ENCODE data around the gene RAB13. TPM values are rescaled to one million over a fixed set of nuclear protein-coding genes. Genes with fewer than 3 reads are reported as not detected.

RAB13 gene
- total RNA-seq, 1 experiment from 2014 or later, result 122 TPM

DNA sequence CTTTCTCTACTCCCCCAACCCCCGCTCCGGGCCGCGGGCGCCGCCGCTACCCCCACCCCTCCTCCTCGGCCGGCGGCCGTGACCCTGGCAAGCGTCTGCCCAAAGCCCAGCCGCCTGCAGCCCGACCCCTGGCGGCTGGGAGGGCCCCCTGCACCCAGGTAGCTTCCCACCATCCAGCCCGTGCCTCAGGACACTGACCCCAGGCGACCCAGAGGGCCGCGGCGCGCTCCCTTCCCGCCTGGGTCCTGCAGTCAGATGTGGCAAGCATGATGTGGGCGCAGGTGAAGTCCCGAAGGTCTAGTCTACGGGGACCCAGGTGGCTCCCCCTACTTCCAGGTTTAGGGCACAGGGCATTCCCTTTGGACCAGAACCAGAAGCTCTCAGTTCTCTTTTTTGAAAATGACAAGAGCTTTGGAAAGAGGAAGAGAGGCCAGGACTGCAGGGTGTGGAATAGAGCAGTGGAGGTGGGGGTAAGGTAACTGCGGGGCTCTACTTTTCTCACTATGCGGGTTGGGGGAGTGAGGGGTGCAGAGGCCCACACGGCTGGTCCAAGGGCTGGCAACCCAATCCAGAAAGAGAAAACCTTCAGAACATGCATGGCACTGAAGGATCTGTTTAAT lies 39.4 kb downstream of the RAB13 start, which contains the start of gene DENND4B:
Gene DENND4B, minus strand, starts transcription at position 97 of the 620 bp plus-strand sequence. CDS start 2,344 bp downstream, outside the sequence.
- no CpG with 5 or more reads among the region's 28 CpGs for WGBS (ENCODE audit: extremely low coverage, insufficient read length, low lambda C conversion rate)
- Histone ChIP-seq H3T11ph (ENCODE audit: low read length) (no peak within 1 kb of the TSS), H3K9me3 (ENCODE audit: control insufficient read depth, low read depth, low read length) (no peaks in the 10 kb centered on the region), H4K5ac (ENCODE audit: insufficient read length, low read depth, low read length) (no peak within 1 kb of the TSS), H3K14ac (ENCODE audit: insufficient read depth, low read length) (peak within 1 kb of the TSS; percentile 75), H3K23me2 (ENCODE audit: insufficient read length, low read depth, low read length, poor library complexity, severe bottlenecking) (peaks cover 5% of the 10 kb centered on the region), H3K56ac (ENCODE audit: insufficient read length, low read depth, low read length) (no peak within 1 kb of the TSS), H2BK15ac (ENCODE audit: low read depth, low read length) (no peak within 1 kb of the TSS), H2AK5ac (ENCODE audit: insufficient read length, low read length) (no peak within 1 kb of the TSS), H3K4me2 (ENCODE audit: insufficient read depth, insufficient read length, low read length) (peak within 1 kb of the TSS; percentile 52), H3K23ac (ENCODE audit: insufficient read length, low read depth, low read length) (no peak within 1 kb of the TSS), H2BK5ac (ENCODE audit: insufficient read length, low read length) (no peak within 1 kb of the TSS), H3K27ac (ENCODE audit: insufficient read length, low read depth, low read length) (no peak within 1 kb of the TSS), H4K91ac (ENCODE audit: insufficient read length, low read depth, low read length) (no peak within 1 kb of the TSS), H3K27me3 (ENCODE audit: insufficient read depth, low read length) (no peaks in the 10 kb centered on the region), H4K20me1 (ENCODE audit: control insufficient read depth, insufficient read depth, insufficient read length) (peaks cover 2% of the 10 kb centered on the region), H3K79me2 (ENCODE audit: insufficient read depth, low read length) (no peaks in the 10 kb centered on the region), H3K4me1 (ENCODE audit: insufficient read depth, low read length) (no peaks in the 10 kb centered on the region; the same call in 1 of the 2 replicates), H2AFZ (ENCODE audit: low read length) (no peak within 1 kb of the TSS), H3K9ac (ENCODE audit: extremely low read depth, insufficient read length, low read length) (peak within 1 kb of the TSS; percentile 61), H3K4ac (ENCODE audit: low read depth, low read length) (no peak within 1 kb of the TSS), H2BK20ac (ENCODE audit: low read depth, low read length, poor library complexity, severe bottlenecking) (no peak within 1 kb of the TSS), H3K79me1 (ENCODE audit: insufficient read depth, low read depth, low read length, poor library complexity, severe bottlenecking) (peaks cover 3% of the 10 kb centered on the region), H3K18ac (ENCODE audit: insufficient read length, low read depth, low read length) (no peak within 1 kb of the TSS), H2BK120ac (ENCODE audit: low read depth, low read length, poor library complexity, severe bottlenecking) (no peak within 1 kb of the TSS), H4K8ac (replicated peaks; ENCODE audit: insufficient read length, low read depth, low read length) (no peak within 1 kb of the TSS), H2BK12ac (ENCODE audit: insufficient read length, low read depth, low read length) (no peak within 1 kb of the TSS)
- peak; percentile 94 for DNase-seq
- peak within 1 kb of the TSS; percentile 64 to 94 (median 83); a peak in 6 of 7 replicates for H3K27ac Mint-ChIP-seq
- peak within 1 kb of the TSS; percentile 82 to 93 for H3K4me3 Mint-ChIP-seq
- peaks cover 14 to 57% (median 44%) of the 10 kb centered on the region in 3 experiments for H3K36me3 Mint-ChIP-seq (ENCODE audit: insufficient read depth in 1 of 3, low read depth in 3 of 3)
- no peaks in the 10 kb centered on the region for H3K27me3 Mint-ChIP-seq (ENCODE audit: low read depth)
- H3K4me1 Mint-ChIP-seq, result peaks cover 10 to 17% of the 10 kb centered on the region in 2 experiments
- TF ChIP-seq, protein P1, sequence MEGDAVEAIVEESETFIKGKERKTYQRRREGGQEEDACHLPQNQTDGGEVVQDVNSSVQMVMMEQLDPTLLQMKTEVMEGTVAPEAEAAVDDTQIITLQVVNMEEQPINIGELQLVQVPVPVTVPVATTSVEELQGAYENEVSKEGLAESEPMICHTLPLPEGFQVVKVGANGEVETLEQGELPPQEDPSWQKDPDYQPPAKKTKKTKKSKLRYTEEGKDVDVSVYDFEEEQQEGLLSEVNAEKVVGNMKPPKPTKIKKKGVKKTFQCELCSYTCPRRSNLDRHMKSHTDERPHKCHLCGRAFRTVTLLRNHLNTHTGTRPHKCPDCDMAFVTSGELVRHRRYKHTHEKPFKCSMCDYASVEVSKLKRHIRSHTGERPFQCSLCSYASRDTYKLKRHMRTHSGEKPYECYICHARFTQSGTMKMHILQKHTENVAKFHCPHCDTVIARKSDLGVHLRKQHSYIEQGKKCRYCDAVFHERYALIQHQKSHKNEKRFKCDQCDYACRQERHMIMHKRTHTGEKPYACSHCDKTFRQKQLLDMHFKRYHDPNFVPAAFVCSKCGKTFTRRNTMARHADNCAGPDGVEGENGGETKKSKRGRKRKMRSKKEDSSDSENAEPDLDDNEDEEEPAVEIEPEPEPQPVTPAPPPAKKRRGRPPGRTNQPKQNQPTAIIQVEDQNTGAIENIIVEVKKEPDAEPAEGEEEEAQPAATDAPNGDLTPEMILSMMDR (conservative IDR thresholded peaks at IDR 0.05), result peak; percentile 96
- H3K9me3 Mint-ChIP-seq, result no peaks in the 10 kb centered on the region

All from H9 (cell line).